NCI-H774 (cell line): Measurements from ENCODE around the gene WDR88.
"Not testable (repeated sequence)": the region's sequence is repeated elsewhere in the genome, so short reads cannot be mapped to it uniquely, and the experiment has no call there.

Source experiments
- DNase-seq: peaks from one replicate; lab custom pipeline; 2025; lab: John Stamatoyannopoulos, UW

Gene WDR88

GRCh38 chr19:33132021-33132420 is at the start of gene WDR88:
WDR88 (plus strand) TSS chr19:33132114; CDS start chr19:33132170, 56 bp downstream.
- no peak for DNase-seq

- DNase-seq: no peak
These were observed 46.3 kb upstream of the WDR88 start for GRCh38 chr19:33085570-33086128.

GRCh38 chr19:33086955-33087354 is 45.0 kb upstream of the WDR88 start:
- DNase-seq: no peak

GRCh38 chr19:33089010-33089409 is 42.9 kb upstream of the WDR88 start:
- no peak for DNase-seq

- no peak for DNase-seq
These were observed 41.7 kb upstream of the WDR88 start for GRCh38 chr19:33090179-33090578.

- DNase-seq: no peak
These were observed 38.3 kb upstream of the WDR88 start for GRCh38 chr19:33093420-33094210.

- DNase-seq: no peak
These were observed 37.4 kb upstream of the WDR88 start for GRCh38 chr19:33094436-33095067.

- DNase-seq: no peak
These were observed 35.9 kb upstream of the WDR88 start for GRCh38 chr19:33096005-33096404.

- DNase-seq: no peak
These were observed 33.8 kb upstream of the WDR88 start for GRCh38 chr19:33098055-33098534.

- DNase-seq: no peak
These were observed 30.8 kb upstream of the WDR88 start for GRCh38 chr19:33100894-33101644.

GRCh38 chr19:33102893-33103292 is 29.0 kb upstream of the WDR88 start:
- DNase-seq: no peak

GRCh38 chr19:33108161-33108560 is 23.8 kb upstream of the WDR88 start:
- no peak for DNase-seq

- DNase-seq: no peak
These were observed 21.6 kb upstream of the WDR88 start for GRCh38 chr19:33110137-33110910.

GRCh38 chr19:33111587-33111986 is 20.3 kb upstream of the WDR88 start:
- DNase-seq: no peak

- DNase-seq: no peak
These were observed 17.6 kb upstream of the WDR88 start for GRCh38 chr19:33114312-33114711.

GRCh38 chr19:33117501-33117900 is 14.4 kb upstream of the WDR88 start:
- no peak for DNase-seq

GRCh38 chr19:33118643-33119042 is 13.3 kb upstream of the WDR88 start:
- DNase-seq: no peak

GRCh38 chr19:33124207-33125098 is 7.5 kb upstream of the WDR88 start:
- no peak for DNase-seq

GRCh38 chr19:33125929-33126388 is 6.0 kb upstream of the WDR88 start:
- DNase-seq: peak; percentile 42

- DNase-seq: not testable (repeated sequence)
These were observed 5.2 kb upstream of the WDR88 start for GRCh38 chr19:33126712-33127111.
